Fibroblast of lung (primary cell): ENCODE measurements around the gene IER3. TPM values are rescaled to one million over a fixed set of nuclear protein-coding genes. Genes with fewer than 3 reads are reported as not detected.
"Not testable (repeated sequence)": the region's sequence is repeated elsewhere in the genome, so short reads cannot be mapped to it uniquely, and the experiment has no call there.

ENCODE experiments used
- DNase-seq, 2 donors: peaks; one replicate each; pipeline versions ENCODE4 v3.0.0 to v3.0.0-alpha.2; 2010; ENCODE audit warnings: low read depth in 2 of 2
- H2AFZ ChIP-seq: 2 replicates; pipeline ENCODE4 v1.5.1; 2012; ENCODE audit warnings: low read length, control low read depth, inconsistent platforms
- H3K27ac ChIP-seq: 2 replicates; pipeline ENCODE4 v1.5.1; 2011; ENCODE audit warnings: low read length, control low read depth; ENCODE audit not compliant: insufficient read depth
- H3K27me3 ChIP-seq: 2 replicates; pipeline ENCODE4 v1.5.1; 2011; ENCODE audit warnings: mild to moderate bottlenecking, low read length; ENCODE audit not compliant: control insufficient read depth, insufficient read depth
- H3K36me3 ChIP-seq: 2 replicates; pipeline ENCODE4 v1.5.1; 2011; ENCODE audit warnings: low read length; ENCODE audit not compliant: control insufficient read depth, insufficient read depth
- H3K4me1 ChIP-seq: 2 replicates; pipeline ENCODE4 v1.5.1; 2011; ENCODE audit warnings: low read length; ENCODE audit not compliant: control insufficient read depth, insufficient read depth; ENCODE audit errors: extremely low read depth
- H3K4me2 ChIP-seq: 2 replicates; pipeline ENCODE4 v1.5.1; 2011; ENCODE audit warnings: low read length, control low read depth; ENCODE audit not compliant: insufficient read depth; ENCODE audit errors: extremely low read depth
- H3K4me3 ChIP-seq, 4 experiments: fragments of 200-600 bp in 1 of 4; sonication (generic) in 1 of 4; replicated peaks in 1 of 4; 2 replicates each; pipeline ENCODE4 v1.5.1; 2011 to 2016; ENCODE audit warnings: low read length in 4 of 4, low read depth in 3 of 4, mild to moderate bottlenecking in 3 of 4, control low read depth in 2 of 4, inconsistent platforms in 1 of 4, mixed read lengths in 1 of 4; ENCODE audit not compliant: insufficient read depth in 1 of 4; ENCODE audit errors: control extremely low read depth in 1 of 4
- H3K79me2 ChIP-seq: 2 replicates; pipeline ENCODE4 v1.5.1; 2012; ENCODE audit warnings: mild to moderate bottlenecking, low read length, inconsistent platforms; ENCODE audit not compliant: control insufficient read depth, insufficient read depth
- H3K9ac ChIP-seq: 2 replicates; pipeline ENCODE4 v1.5.1; 2011; ENCODE audit warnings: mild to moderate bottlenecking, low read length, control low read depth; ENCODE audit not compliant: insufficient read depth
- H3K9me3 ChIP-seq: 2 replicates; pipeline ENCODE4 v1.5.1; 2012; ENCODE audit warnings: low read depth, low read length; ENCODE audit not compliant: control insufficient read depth, insufficient read depth
- H4K20me1 ChIP-seq: 2 replicates; pipeline ENCODE4 v1.5.1; 2011; ENCODE audit warnings: low read length; ENCODE audit not compliant: control insufficient read depth, insufficient read depth; ENCODE audit errors: extremely low read depth
- EZH2 ChIP-seq: IDR thresholded peaks from 2 replicates; pipeline ENCODE4 v1.5.1; 2012; ENCODE audit warnings: low read length, control low read depth, mild to moderate bottlenecking; ENCODE audit errors: missing control alignments
- polyA plus RNA-seq, 2 donors: library from polyadenylated mRNA; depleted of rRNA in 1 of 2; stranded (reverse) in 1 of 2; unstranded in 1 of 2; fragments of >200 nt; gene quantifications; 2 replicates each; pipeline ENCODE4 v1.2.1, GENCODE V29; 2011 to 2012; ENCODE audit warnings: missing spikeins in 1 of 2
- total RNA-seq: library from RNA; depleted of rRNA; stranded (reverse); fragments of >200 nt; gene quantifications from 2 replicates; pipeline ENCODE4 v1.2.1, GENCODE V29; 2014
- TF ChIP-seq, protein P1 (sequence below), 2 donors: IDR thresholded peaks in 1 of 2; conservative IDR thresholded peaks in 1 of 2; 1 replicate in 1 of 2; 2 replicates in 1 of 2; pipeline ENCODE4 v1.5.1; 2011 to 2012; ENCODE audit warnings: low read length in 2 of 2, control low read depth in 1 of 2, inconsistent platforms in 1 of 2, low read depth in 1 of 2, mild to moderate bottlenecking in 1 of 2

IER3 gene
- total and polyA plus RNA-seq, 2 donors (not counting 1 experiment from before 2014, with no cell fraction given), result 34.2 to 43.3 TPM

DNA sequence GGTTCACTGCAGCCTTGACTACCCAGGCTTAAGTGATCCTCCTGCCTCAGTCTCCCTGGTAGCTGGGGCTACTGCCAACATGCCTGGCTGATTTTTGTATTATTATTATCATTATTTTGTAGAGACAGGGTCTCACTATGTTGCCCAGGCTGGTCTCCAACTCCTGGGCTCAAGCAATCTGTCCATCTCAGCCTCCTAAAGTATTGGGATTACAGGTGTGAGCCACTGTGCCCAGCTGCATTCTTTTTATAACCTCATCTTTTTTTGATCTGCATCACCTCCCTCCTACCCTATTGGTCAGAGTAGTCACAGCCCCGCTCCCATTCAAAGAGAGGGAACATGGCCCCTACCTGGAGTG is 23.6 kb upstream of the IER3 start:
- H3K79me2 ChIP-seq, result no peaks in the 10 kb centered on the region
- no peak overlapping the region for H2AFZ ChIP-seq
- H4K20me1 ChIP-seq, result no peaks in the 10 kb centered on the region
- TF ChIP-seq, protein P1, sequence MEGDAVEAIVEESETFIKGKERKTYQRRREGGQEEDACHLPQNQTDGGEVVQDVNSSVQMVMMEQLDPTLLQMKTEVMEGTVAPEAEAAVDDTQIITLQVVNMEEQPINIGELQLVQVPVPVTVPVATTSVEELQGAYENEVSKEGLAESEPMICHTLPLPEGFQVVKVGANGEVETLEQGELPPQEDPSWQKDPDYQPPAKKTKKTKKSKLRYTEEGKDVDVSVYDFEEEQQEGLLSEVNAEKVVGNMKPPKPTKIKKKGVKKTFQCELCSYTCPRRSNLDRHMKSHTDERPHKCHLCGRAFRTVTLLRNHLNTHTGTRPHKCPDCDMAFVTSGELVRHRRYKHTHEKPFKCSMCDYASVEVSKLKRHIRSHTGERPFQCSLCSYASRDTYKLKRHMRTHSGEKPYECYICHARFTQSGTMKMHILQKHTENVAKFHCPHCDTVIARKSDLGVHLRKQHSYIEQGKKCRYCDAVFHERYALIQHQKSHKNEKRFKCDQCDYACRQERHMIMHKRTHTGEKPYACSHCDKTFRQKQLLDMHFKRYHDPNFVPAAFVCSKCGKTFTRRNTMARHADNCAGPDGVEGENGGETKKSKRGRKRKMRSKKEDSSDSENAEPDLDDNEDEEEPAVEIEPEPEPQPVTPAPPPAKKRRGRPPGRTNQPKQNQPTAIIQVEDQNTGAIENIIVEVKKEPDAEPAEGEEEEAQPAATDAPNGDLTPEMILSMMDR (conservative IDR thresholded peaks at IDR 0.05 in 1 of 2, IDR thresholded peaks at IDR 0.05 in 1 of 2; ENCODE audit: low read depth in 1 of 2, low read length in 2 of 2), result no peak
- no peak for TF ChIP-seq EZH2
- H3K36me3 ChIP-seq, result no peaks in the 10 kb centered on the region
- no peak overlapping the region for H3K27ac ChIP-seq
- no peak overlapping the region for H3K4me3 ChIP-seq
- H3K27me3 ChIP-seq, result no peaks in the 10 kb centered on the region
- peaks cover 21% of the 10 kb centered on the region for H3K4me1 ChIP-seq
- DNase-seq, result no peak
- H3K9ac ChIP-seq, result no peak overlapping the region
- no peaks in the 10 kb centered on the region for H3K9me3 ChIP-seq
- no peak overlapping the region for H3K4me2 ChIP-seq

DNA sequence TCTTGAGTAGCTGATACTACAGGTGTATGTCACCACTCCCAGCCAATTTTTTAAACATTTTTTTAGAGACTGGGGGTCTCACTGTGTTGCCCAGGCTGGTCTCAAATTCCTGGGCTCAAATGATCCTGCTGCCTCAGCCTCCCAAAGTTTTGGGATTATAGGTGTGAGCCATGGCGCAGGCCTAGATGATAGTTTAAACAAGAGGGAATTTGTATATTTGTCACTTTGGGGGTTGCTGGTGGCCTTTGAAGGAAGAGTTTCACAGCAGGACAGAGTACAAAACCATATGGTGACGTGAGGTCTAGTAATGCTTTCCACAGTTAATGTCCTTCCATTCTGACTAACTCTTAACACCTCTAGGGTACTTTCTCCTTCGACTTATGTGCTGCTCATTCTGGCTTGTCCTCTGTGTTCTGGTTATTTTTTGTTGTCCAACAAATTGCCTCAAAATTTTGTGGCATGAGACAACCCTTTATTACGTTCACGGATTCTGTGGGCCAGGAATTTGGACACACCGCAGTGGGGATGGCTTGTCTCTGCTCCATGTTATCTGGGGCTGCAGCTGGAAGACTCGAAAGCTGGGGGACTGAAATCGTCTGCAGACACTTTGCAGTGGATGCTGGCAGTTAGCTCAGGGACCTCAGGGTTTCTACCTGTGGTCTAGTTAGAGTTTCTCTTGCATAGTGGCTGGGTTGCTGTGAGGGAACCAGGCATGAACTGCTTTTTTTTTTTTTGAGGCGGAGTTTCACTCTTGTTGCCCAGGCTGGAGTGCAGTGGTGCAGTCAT is 23.0 kb upstream of the IER3 start:
- no peak for TF ChIP-seq EZH2
- TF ChIP-seq, protein P1 (conservative IDR thresholded peaks at IDR 0.05 in 1 of 2, IDR thresholded peaks at IDR 0.05 in 1 of 2; ENCODE audit: low read depth in 1 of 2, low read length in 2 of 2), result no peak
- no peaks in the 10 kb centered on the region for H3K27me3 ChIP-seq

DNA sequence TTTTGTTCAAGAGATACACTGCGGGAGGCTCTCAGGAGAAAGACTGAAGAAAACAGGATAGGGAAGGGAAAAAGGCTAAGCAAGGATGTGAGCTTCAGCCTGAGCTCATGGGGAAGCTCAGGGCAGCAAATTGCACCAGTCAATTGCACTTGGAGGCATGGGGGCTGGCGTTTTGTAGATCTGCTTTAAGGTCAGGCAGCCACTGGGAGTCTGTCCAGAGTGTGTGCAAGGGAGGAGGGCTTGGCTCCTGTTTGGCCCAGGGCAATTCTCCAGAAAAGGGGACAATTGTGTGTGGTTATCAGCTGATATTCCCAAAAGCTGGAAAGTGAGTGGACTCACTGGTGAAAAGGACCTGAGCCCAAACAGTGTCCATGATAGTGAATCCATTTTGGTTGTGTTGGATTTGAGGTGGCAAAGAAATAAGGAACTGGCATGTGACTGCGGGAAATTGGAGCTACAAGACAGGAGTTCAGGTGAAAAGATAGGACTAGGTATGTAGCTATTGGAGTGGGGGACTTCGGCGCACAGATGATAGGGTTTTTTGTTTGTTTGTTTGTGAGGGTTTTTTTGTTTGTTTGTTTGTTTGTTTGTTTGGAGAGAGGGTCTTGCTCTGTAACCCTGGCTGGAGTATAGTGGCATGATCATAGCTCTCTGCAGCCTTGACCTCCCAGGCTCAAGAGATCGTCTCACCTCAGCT is 22.3 kb upstream of the IER3 start:
- H3K4me2 ChIP-seq, result no peak overlapping the region
- DNase-seq, result no peak
- no peak overlapping the region for H3K4me3 ChIP-seq
- TF ChIP-seq, protein P1 (conservative IDR thresholded peaks at IDR 0.05 in 1 of 2, IDR thresholded peaks at IDR 0.05 in 1 of 2; ENCODE audit: low read depth in 1 of 2, low read length in 2 of 2), result no peak
- no peak for TF ChIP-seq EZH2
- H3K9me3 ChIP-seq, result no peaks in the 10 kb centered on the region
- H3K4me1 ChIP-seq, result peaks cover 21% of the 10 kb centered on the region
- H3K36me3 ChIP-seq, result no peaks in the 10 kb centered on the region
- H3K79me2 ChIP-seq, result no peaks in the 10 kb centered on the region
- no peak overlapping the region for H3K27ac ChIP-seq
- no peaks in the 10 kb centered on the region for H4K20me1 ChIP-seq
- H3K9ac ChIP-seq, result no peak overlapping the region
- H3K27me3 ChIP-seq, result no peaks in the 10 kb centered on the region
- H2AFZ ChIP-seq, result no peak overlapping the region

More for the DNA sequence above, 23.0 kb upstream of the IER3 start:
- Histone ChIP-seq H3K27ac (no peak overlapping the region), H2AFZ (no peak overlapping the region), H3K9ac (no peak overlapping the region), H3K9me3 (no peaks in the 10 kb centered on the region), H3K79me2 (no peaks in the 10 kb centered on the region), H4K20me1 (no peaks in the 10 kb centered on the region), H3K4me2 (no peak overlapping the region), H3K36me3 (no peaks in the 10 kb centered on the region), H3K4me3 (no peak overlapping the region), H3K4me1 (peaks cover 21% of the 10 kb centered on the region)
- no peak for DNase-seq

DNA sequence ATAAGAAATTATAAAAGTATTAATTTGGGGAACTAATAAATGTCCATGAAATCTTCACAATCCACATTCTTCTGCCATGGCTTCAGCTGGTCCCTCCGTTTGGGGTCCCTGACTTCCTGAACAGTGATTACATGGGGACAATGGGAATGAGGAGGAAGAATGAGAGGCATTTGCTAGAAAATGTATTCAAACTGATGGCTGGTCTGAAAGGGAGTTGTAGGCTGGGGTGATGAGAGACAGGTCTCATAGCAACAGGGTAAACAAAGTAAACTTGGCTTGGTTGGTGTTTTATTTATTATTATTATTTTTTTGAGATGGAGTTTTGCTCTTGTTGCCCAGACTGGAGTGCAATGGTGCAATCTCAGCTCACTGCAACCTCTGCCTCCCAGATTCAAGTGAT is 21.1 kb upstream of the IER3 start:
- DNase-seq, H4K20me1 ChIP-seq, H3K9ac ChIP-seq, H3K79me2 ChIP-seq, H3K4me3 ChIP-seq, H3K27me3 ChIP-seq, H3K36me3 ChIP-seq, H2AFZ ChIP-seq, H3K9me3 ChIP-seq, H3K4me2 ChIP-seq, H3K27ac ChIP-seq: not testable (repeated sequence)
- peaks cover 21% of the 10 kb centered on the region for H3K4me1 ChIP-seq
